ENCODE data around the gene STX1B.

- TF ChIP-seq EZH2 (IDR thresholded peaks at IDR 0.05) (no peak), POLR2AphosphoS5 (IDR thresholded peaks at IDR 0.05; ENCODE audit: borderline replicate concordance, low read depth, low read length) (no peak)
Measured at GRCh38 chr16:30953111-30953510, 57.3 kb downstream of the STX1B start.
